Stomach smooth muscle (tissue), 2 donors: ENCODE results near the gene KLHL40.

Experiments used
- H3K27ac ChIP-seq: one replicate; pipeline ENCODE4 v1.7.0; 2013; ENCODE audit warnings: mild to moderate bottlenecking, low read length, inconsistent platforms
- H3K27me3 ChIP-seq, 2 donors: one replicate each; pipeline ENCODE4 v1.7.0; 2013; ENCODE audit warnings: low read length in 2 of 2; ENCODE audit not compliant: insufficient read depth in 2 of 2, control insufficient read depth in 1 of 2
- H3K36me3 ChIP-seq, 2 donors: one replicate each; pipeline ENCODE4 v1.7.0; 2013; ENCODE audit warnings: low read length in 2 of 2; ENCODE audit not compliant: control insufficient read depth in 2 of 2, insufficient read depth in 2 of 2
- H3K4me1 ChIP-seq: one replicate; pipeline ENCODE4 v1.7.0; 2013; ENCODE audit warnings: low read length; ENCODE audit not compliant: control insufficient read depth, insufficient read depth
- H3K4me3 ChIP-seq, 2 donors: one replicate each; pipeline ENCODE4 v1.7.0; 2013; ENCODE audit warnings: low read length in 2 of 2
- H3K9ac ChIP-seq, 2 donors: one replicate each; pipeline ENCODE4 v1.7.0; 2013; ENCODE audit warnings: low read length in 2 of 2, mild to moderate bottlenecking in 1 of 2
- H3K9me3 ChIP-seq, 2 donors: one replicate each; pipeline ENCODE4 v1.7.0; 2013; ENCODE audit warnings: low read length in 2 of 2; ENCODE audit not compliant: control insufficient read depth in 2 of 2
- donor health status: healthy.
- donor health status: Pancreatic carcinoma.

Gene KLHL40

DNA sequence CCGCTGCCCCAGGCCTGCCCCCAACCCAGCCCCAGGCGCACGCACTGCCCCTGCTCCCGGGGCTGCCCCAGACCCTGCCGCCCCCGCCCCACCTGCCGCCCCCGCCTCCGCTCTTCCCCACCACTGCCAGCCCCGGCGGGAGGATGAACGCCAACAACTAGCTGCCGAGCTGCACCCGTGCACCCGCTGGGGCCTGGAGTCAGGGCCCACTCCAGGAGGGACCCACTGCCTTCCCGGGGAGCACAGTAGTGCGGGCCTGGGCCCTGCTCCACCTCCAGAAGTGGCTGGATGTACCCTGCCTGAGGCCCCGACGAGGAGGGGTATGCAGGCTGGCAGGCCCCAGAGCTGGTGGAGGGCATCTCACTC lies 20.9 kb upstream of the KLHL40 start:
- Histone ChIP-seq H3K27me3 (no peaks in the 10 kb centered on the region), H3K27ac (no peak overlapping the region), H3K4me3 (no peak overlapping the region), H3K36me3 (peaks cover 0 to 2% of the 10 kb centered on the region in 2 donors), H3K4me1 (peaks cover 52% of the 10 kb centered on the region), H3K9ac (no peak overlapping the region), H3K9me3 (no peaks in the 10 kb centered on the region)

DNA sequence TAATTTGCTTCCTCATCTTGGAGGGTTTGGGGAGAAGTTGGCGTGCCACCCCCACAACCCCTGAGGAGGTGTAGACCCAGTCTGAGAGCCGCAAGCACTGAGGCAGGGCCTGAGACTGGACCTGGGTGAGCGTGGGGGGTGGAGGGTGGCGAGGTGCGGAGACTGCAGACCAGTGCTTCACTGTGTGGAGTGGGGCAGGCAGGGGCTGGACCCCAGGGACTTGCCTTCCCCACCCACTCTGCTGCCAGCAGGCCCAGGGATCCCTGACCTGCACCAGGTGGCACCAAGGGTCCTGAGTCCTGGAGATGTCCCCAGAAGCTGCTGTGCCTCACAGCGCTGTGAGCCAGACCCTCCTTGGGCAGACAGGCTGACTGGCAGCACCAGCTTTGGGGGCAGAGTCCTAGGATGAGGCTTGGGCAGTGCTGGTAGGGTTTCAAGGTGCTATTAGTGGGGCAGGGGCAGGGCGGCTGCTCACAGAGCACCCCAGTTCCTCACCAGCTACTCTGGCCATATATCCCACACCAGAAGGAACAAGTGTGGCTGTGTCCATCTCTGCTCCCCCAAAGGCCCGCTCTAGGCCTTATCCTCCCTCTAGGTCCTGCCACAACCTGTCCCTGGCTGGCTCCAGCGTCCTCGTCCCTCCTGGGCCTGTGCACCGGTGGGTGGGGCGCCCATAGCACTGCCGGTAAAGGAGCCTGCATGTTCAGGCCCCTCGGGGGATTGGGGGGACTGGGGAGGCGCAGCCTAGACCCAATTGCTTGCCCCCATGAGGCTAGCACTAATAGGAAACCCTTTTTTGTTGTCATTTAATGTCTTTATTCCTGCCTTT lies 20.1 kb upstream of the KLHL40 start:
- no peaks in the 10 kb centered on the region for H3K36me3 ChIP-seq
- peaks cover 43% of the 10 kb centered on the region for H3K4me1 ChIP-seq
- no peaks in the 10 kb centered on the region for H3K27me3 ChIP-seq
- no peak overlapping the region for H3K9ac ChIP-seq
- no peaks in the 10 kb centered on the region for H3K9me3 ChIP-seq
- H3K27ac ChIP-seq, result peak overlapping the region; percentile 11
- no peak overlapping the region for H3K4me3 ChIP-seq

DNA sequence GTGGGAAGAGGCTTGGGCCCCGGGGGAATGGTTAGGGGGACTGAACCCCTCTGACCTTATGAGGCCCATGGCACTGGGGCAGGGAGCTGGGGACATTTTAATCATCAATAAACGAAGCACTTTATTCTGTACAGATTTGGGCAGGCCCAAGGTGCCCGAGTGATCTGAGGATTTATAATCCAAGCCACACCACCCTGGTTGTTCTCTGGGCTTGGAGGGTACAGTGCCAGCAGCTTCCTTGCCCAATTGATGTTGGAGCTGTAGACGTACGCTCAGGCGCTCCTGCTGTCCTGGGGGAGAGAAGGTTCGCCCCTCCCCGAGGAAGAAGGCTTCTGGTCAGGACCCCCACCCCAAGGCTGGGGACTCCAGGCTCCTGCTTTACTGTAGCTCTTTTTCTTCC lies 19.3 kb upstream of the KLHL40 start:
- H3K4me1 ChIP-seq, result peaks cover 39% of the 10 kb centered on the region

DNA sequence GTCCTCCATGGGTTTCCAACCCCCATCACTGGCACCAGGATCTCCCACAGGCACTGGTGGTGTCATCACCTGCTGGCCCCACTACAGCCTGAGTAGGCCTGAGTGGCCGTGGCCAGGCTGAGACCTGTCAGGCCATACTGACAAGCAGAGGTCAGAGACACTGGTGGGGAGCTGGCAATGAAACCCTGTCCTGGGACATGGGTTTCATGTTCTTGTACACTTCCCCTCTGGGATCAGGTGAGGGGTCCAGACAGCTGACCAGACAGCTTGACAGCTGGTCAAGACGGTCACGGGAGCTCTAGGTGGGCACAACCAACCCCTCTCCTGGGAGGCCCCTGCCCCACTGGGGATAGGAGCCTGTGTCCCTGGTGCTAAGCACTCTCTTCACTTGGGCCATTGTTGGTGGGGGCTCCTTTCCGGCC lies 18.7 kb upstream of the KLHL40 start:
- H3K9me3 ChIP-seq, result peaks cover 0 to 3% of the 10 kb centered on the region in 2 donors
- peak overlapping the region; percentile 46 for H3K27ac ChIP-seq
- no peak overlapping the region for H3K9ac ChIP-seq
- no peaks in the 10 kb centered on the region for H3K36me3 ChIP-seq
- no peak overlapping the region for H3K4me3 ChIP-seq
- H3K27me3 ChIP-seq, result peaks cover 0 to 2% of the 10 kb centered on the region in 2 donors
- H3K4me1 ChIP-seq, result peaks cover 33% of the 10 kb centered on the region

More for the DNA sequence above, 19.3 kb upstream of the KLHL40 start:
- peaks cover 0 to 2% of the 10 kb centered on the region in 2 donors for H3K27me3 ChIP-seq
- H3K36me3 ChIP-seq, result no peaks in the 10 kb centered on the region
- H3K9ac ChIP-seq, result no peak overlapping the region
- H3K4me3 ChIP-seq, result peak overlapping the region in 1 of 2 donors; percentile 22
- peak overlapping the region; percentile 46 for H3K27ac ChIP-seq
- peaks cover 0 to 3% of the 10 kb centered on the region in 2 donors for H3K9me3 ChIP-seq

DNA sequence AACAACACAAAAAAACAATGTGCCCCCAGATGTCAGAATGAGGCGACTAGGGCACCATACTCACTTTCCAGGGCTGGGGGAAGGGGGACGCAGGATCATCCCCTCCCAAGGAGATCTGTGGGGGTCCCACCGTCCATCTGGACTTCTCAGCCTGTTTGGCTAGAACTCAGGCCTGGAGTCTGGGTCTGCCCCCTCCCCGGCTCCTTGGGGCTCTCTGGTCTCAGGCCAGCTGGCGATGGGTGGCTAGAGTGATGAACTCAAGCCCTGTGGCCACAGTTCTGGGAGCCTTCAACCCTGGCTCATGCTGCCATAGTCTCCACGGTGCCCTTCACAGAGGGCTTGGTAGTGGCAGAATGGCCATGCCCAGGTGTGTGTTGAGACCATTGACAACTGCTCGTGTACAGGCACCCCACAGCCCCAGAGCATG lies 18.2 kb upstream of the KLHL40 start:
- H3K36me3 ChIP-seq, result no peaks in the 10 kb centered on the region
- no peak overlapping the region for H3K4me3 ChIP-seq
- peak overlapping the region; percentile 46 for H3K27ac ChIP-seq
- peaks cover 0 to 2% of the 10 kb centered on the region in 2 donors for H3K27me3 ChIP-seq
- H3K9ac ChIP-seq, result no peak overlapping the region
- peaks cover 0 to 3% of the 10 kb centered on the region in 2 donors for H3K9me3 ChIP-seq
- H3K4me1 ChIP-seq, result peaks cover 33% of the 10 kb centered on the region

DNA sequence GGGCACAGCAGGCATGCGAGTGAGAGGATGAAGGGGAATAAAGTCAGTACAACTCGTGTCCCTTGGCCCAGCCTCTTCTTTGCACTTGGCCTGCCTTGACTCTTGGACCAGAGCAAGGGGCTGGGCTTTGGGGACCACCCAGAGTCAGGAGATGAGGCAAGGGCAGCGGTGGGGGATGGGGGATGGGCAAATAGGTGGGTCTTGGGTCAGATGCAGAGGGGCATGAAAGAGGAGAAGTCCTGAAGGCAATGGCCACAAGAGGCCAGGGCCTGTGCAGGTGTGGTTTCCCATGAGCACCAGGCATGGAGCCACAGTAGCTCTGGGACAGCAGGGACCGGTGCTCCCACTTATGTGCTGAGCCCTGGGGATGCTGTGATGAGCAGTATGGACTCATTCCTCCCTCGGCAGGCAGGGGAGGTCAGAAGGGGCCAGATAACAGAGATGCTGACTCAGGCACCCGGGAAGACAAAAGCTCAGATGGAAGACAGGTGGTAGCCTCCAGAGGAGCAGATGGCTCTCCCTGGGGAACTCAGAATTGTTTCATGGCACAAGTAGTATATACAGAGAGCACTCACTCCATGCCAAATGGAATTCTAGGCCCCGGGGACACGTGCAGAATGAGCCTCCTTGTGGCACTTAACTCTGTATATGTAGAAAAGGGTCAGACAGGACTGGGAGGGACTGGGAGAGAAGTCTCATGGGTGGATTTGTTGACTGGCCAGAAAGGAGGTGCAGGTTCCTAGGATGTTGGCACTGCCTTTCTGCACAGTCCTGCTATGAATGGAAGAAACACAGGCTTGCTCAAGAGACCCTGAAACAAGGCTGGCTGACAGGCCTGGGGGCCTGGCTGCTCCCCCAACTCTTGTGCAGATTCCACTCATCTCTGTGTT lies 17.6 kb upstream of the KLHL40 start:
- peaks cover 0 to 3% of the 10 kb centered on the region in 2 donors for H3K9me3 ChIP-seq
- H3K4me3 ChIP-seq, result no peak overlapping the region
- peaks cover 33% of the 10 kb centered on the region for H3K4me1 ChIP-seq
- H3K27me3 ChIP-seq, result peaks cover 0 to 2% of the 10 kb centered on the region in 2 donors
- no peaks in the 10 kb centered on the region for H3K36me3 ChIP-seq
- no peak overlapping the region for H3K9ac ChIP-seq
- H3K27ac ChIP-seq, result no peak overlapping the region

- Histone ChIP-seq H3K36me3 (no peaks in the 10 kb centered on the region), H3K27ac (no peak overlapping the region), H3K9me3 (peaks cover 0 to 3% of the 10 kb centered on the region in 2 donors), H3K4me1 (peaks cover 33% of the 10 kb centered on the region), H3K4me3 (no peak overlapping the region), H3K9ac (no peak overlapping the region), H3K27me3 (peaks cover 0 to 2% of the 10 kb centered on the region in 2 donors)
Measured at GRCh38 chr3:42668413-42668760, 16.9 kb upstream of the KLHL40 start.

DNA sequence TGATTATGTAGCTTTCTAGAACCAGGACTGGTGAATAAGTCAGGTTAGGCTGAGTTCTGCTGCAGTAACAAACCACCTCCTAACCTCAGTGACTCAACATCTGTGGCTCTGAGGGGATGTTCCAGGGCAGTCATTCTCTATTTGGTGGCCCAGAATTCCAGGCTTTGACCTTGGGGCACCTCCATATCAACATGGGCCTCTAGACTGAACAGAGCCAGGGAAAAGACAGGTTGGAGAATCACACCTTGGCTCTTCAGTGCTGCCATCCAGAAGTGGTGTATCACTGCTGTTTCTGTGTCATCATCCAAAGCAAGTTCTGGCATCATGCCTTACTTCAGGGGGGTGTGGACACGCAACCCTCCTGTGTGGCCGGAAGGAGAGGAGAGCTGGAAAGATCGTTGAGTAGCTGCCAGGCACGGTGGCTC lies 16.5 kb upstream of the KLHL40 start:
- Histone ChIP-seq H3K27ac (no peak overlapping the region), H3K36me3 (no peaks in the 10 kb centered on the region), H3K4me1 (peaks cover 33% of the 10 kb centered on the region), H3K9ac (no peak overlapping the region), H3K4me3 (no peak overlapping the region), H3K9me3 (peaks cover 0 to 3% of the 10 kb centered on the region in 2 donors), H3K27me3 (peaks cover 0 to 2% of the 10 kb centered on the region in 2 donors)

DNA sequence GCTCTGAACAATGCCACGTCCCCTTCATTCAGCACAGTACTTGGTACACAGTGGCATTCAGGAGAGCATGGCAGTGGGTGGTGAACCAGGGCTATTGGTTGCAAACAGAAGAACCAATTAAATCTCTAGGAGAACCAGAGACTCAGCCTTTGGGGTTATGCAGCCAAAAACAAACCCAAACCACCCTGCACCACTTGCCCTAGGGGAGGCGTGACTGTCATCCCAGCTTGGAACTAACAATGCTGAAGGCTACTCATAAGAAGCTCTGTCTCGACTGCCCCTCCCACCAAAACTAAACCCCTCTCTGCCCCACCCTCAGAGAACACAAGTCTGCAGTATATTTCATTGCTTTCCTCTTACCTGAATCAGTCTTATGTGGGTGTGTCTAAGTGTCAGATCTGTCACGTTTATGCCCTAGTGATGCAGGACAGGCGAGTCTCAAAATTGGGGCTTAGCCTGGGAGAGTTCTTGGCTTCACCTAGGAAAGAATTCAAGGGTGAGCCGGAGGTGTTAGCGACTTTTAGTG lies 15.2 kb upstream of the KLHL40 start:
- Histone ChIP-seq H3K27me3 (peaks cover 0 to 2% of the 10 kb centered on the region in 2 donors), H3K4me1 (peaks cover 33% of the 10 kb centered on the region), H3K9ac (no peak overlapping the region), H3K4me3 (no peak overlapping the region), H3K27ac (no peak overlapping the region), H3K9me3 (peaks cover 0 to 3% of the 10 kb centered on the region in 2 donors), H3K36me3 (no peaks in the 10 kb centered on the region)

DNA sequence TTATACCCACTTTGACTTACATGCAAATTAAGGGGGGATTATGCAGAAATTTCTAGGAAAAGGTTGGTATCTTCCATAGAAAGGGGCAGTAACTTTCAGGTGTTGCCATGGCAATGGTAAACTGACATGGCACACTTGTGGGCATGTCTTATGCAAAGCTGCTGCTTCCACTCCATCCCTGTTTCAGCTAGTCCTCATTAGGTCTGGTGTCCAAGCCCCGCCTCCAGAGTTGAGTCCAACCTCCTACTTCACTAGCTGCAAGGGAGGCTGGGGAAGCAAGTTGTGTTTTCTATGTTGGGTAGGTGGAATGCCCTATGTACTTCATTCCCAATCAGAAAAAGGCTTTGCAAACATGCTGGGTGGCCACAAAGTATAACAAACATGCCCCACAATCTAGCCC lies 14.7 kb upstream of the KLHL40 start:
- Histone ChIP-seq H3K9me3 (peaks cover 0 to 3% of the 10 kb centered on the region in 2 donors), H3K4me3 (no peak overlapping the region), H3K4me1 (peaks cover 29% of the 10 kb centered on the region), H3K27ac (no peak overlapping the region), H3K27me3 (peaks cover 0 to 2% of the 10 kb centered on the region in 2 donors), H3K36me3 (no peaks in the 10 kb centered on the region), H3K9ac (no peak overlapping the region)
